Stimulated activated CD4-positive, alpha-beta T cell treated with anti-CD3 and anti-CD28 coated beads, Interleukin-2, amount 100 ng/mL, for 48 hours (primary cell): Measurements from ENCODE around the gene RPL13.

Source experiments
- DNase-seq, 2 donors: peaks; one replicate each; pipeline ENCODE4 v3.0.0-alpha.2; 2020

RPL13 gene

GRCh38 chr16:89600427-89600826 lies 39.9 kb downstream of the RPL13 start:
- DNase-seq = no peak

- DNase-seq = no peak
These were observed 40.5 kb downstream of the RPL13 start for GRCh38 chr16:89600956-89601355.

GRCh38 chr16:89601906-89602272 lies 41.4 kb downstream of the RPL13 start:
- no peak for DNase-seq

GRCh38 chr16:89602273-89602951 lies 41.9 kb downstream of the RPL13 start:
- DNase-seq = peak; percentile 51 to 55

GRCh38 chr16:89602952-89603590 lies 42.6 kb downstream of the RPL13 start:
- DNase-seq = no peak

GRCh38 chr16:89604764-89605163 lies 44.3 kb downstream of the RPL13 start:
- no peak for DNase-seq

GRCh38 chr16:89605186-89605970 lies 44.9 kb downstream of the RPL13 start:
- DNase-seq = no peak

- DNase-seq = no peak
These were observed 45.5 kb downstream of the RPL13 start for GRCh38 chr16:89606006-89606405.

GRCh38 chr16:89607453-89607852 lies 47.0 kb downstream of the RPL13 start:
- DNase-seq = no peak

GRCh38 chr16:89607937-89608740 lies 47.7 kb downstream of the RPL13 start:
- DNase-seq = no peak

GRCh38 chr16:89610108-89610453 lies 49.6 kb downstream of the RPL13 start:
- no peak for DNase-seq

- no peak for DNase-seq
These were observed 52.1 kb downstream of the RPL13 start for GRCh38 chr16:89612415-89613166.

GRCh38 chr16:89613231-89613953 lies 52.9 kb downstream of the RPL13 start, which contains the start of gene DPEP1:
TSS of gene DPEP1 (plus strand) at chr16:89613642. CDS start at chr16:89630411, 16,769 bp downstream.
- no peak for DNase-seq

GRCh38 chr16:89613954-89614459 lies 53.5 kb downstream of the RPL13 start:
- no peak for DNase-seq
